Endometrial microvascular endothelial cells (primary cell): ENCODE measurements around the gene MYH13. TPM values are rescaled to one million over a fixed set of nuclear protein-coding genes. Genes with fewer than 3 reads are reported as not detected.
"Not testable (repeated sequence)": the region's sequence is repeated elsewhere in the genome, so short reads cannot be mapped to it uniquely, and the experiment has no call there.

Source experiments
- in situ Hi-C: cut with HindIII; loops from 2 replicates; pipeline ENCODE4 v1.10.0; 2017; ENCODE audit warnings: low sequenced_read_pairs, low pct_unique_long_range_greater_than_20kb; ENCODE audit errors: inconsistent ontology term
- total RNA-seq: library from RNA; depleted of rRNA; stranded (reverse); fragments of >200 nt; gene quantifications from one replicate; pipeline ENCODE4 v1.2.3, GENCODE V29; 2015; ENCODE audit errors: inconsistent ontology term

Gene MYH13
- total RNA-seq, 1 donor from 2014 or later: not detected

GRCh38 chr17:10311131-10311530 is 61.7 kb downstream of the MYH13 start:
- in situ Hi-C loops: no loop called here

- in situ Hi-C loops: no loop called here
Observed at GRCh38 chr17:10309003-10309974, 63.5 kb downstream of the MYH13 start.

GRCh38 chr17:10306585-10306984 is 66.2 kb downstream of the MYH13 start:
- in situ Hi-C loops: no loop called here

- in situ Hi-C loops: no loop called here
Observed at GRCh38 chr17:10305398-10305797, 67.4 kb downstream of the MYH13 start.

GRCh38 chr17:10304758-10305300 is 68.0 kb downstream of the MYH13 start:
- in situ Hi-C loops: no loop called here

GRCh38 chr17:10297691-10298090 is 75.1 kb downstream of the MYH13 start:
- in situ Hi-C loops: no loop called here

GRCh38 chr17:10295728-10296343 is 77.0 kb downstream of the MYH13 start:
- in situ Hi-C loops: no loop called here

GRCh38 chr17:10294180-10294579 is 78.6 kb downstream of the MYH13 start:
- in situ Hi-C loops: no loop called here

- in situ Hi-C loops: no loop called here
Observed at GRCh38 chr17:10292057-10292937, 80.5 kb downstream of the MYH13 start.

GRCh38 chr17:10291576-10291975 is 81.2 kb downstream of the MYH13 start:
- in situ Hi-C loops: not testable (repeated sequence)

- in situ Hi-C loops: no loop called here
Observed at GRCh38 chr17:10290041-10290440, 82.8 kb downstream of the MYH13 start.

GRCh38 chr17:10286324-10286723 is 86.5 kb downstream of the MYH13 start:
- in situ Hi-C loops: no loop called here

GRCh38 chr17:10285896-10286295 is 86.9 kb downstream of the MYH13 start:
- in situ Hi-C loops: no loop called here

GRCh38 chr17:10280068-10280467 is 92.7 kb downstream of the MYH13 start:
- in situ Hi-C loops: no loop called here

GRCh38 chr17:10278218-10278617 is 94.6 kb downstream of the MYH13 start:
- in situ Hi-C loops: no loop called here

- in situ Hi-C loops: no loop called here
Observed at GRCh38 chr17:10276436-10276835, 96.4 kb downstream of the MYH13 start.

- in situ Hi-C loops: no loop called here
Observed at GRCh38 chr17:10275418-10275817, 97.4 kb downstream of the MYH13 start.

- in situ Hi-C loops: no loop called here
Observed at GRCh38 chr17:10271106-10271562, 101.7 kb downstream of the MYH13 start.

- in situ Hi-C loops: no loop called here
Observed at GRCh38 chr17:10270258-10270657, 102.5 kb downstream of the MYH13 start.
